Body of pancreas (tissue), 4 donors: ENCODE data around the gene PATJ.

Experiments used
- CTCF ChIP-seq, 7 experiments: fragments of 450-650 bp in 4 of 7; fragments of 200-600 bp in 3 of 7; sonication (generic) in 3 of 7; IDR thresholded peaks; one replicate each; pipeline ENCODE4 v1.5.1; 2016 to 2019; ENCODE audit warnings: antibody characterized with exemption in 7 of 7
- POLR2A ChIP-seq, 3 donors: fragments of 450-650 bp; IDR thresholded peaks; one replicate each; pipeline ENCODE4 v1.6.1; 2016; ENCODE audit warnings: antibody characterized with exemption in 3 of 3, mild to moderate bottlenecking in 2 of 3

GRCh38 chr1:61724813-61725694 is 17.2 kb upstream of the PATJ start, which contains the start of gene TM2D1:
- no peak for TF ChIP-seq CTCF (IDR thresholded peaks at IDR 0.05)
- TF ChIP-seq POLR2A (IDR thresholded peaks at IDR 0.05) = peak; percentile 85 to 97 (median 96)
